HCT116 (cell line): ENCODE data around the gene GHRHR. TPM values are rescaled to one million over a fixed set of nuclear protein-coding genes. Genes with fewer than 3 reads are reported as not detected.
A peak's percentile ranks its signal among the peaks of the same experiment; 100 is the strongest.

Experiments used
- ATAC-seq: fragments of 200-7000 bp; cut with Tn5 transposase; 2 replicates; pipeline ENCODE4 v1.9.1; 2020; ENCODE audit warnings: mild to moderate bottlenecking, moderate library complexity
- BruUV-seq: library from RNA; stranded (reverse); fragments of 400-500 nt; replicated peaks from 2 replicates; lab custom pipeline; 2021; lab: Mats Ljungman, UMichigan
- CTCF ChIA-PET: fragments of 300-600 bp; sonication (Branson Sonifier 250); formaldehyde crosslinking; loops from one replicate; lab custom pipeline; 2021; ENCODE audit warnings: antibody characterized with exemption; lab: Charles Lee
- POLR2A ChIA-PET: fragments of 300-600, 350-600 bp; sonication (Branson Sonifier 250); formaldehyde crosslinking; loops from one replicate; lab custom pipeline; 2021; ENCODE audit warnings: antibody characterized with exemption; lab: Charles Lee
- RAD21 ChIA-PET, 2 experiments: fragments of 300-600 bp; sonication (Branson Sonifier 250); formaldehyde crosslinking; loops; one replicate each; lab custom pipeline; 2023; ENCODE audit warnings: low total read pairs in 2 of 2; ENCODE audit not compliant: uncharacterized antibody in 2 of 2, unreplicated experiment in 2 of 2, low non-redundant PET in 1 of 2; lab: Charles Lee
- DNase-seq: peaks from one replicate; pipeline ENCODE4 v3.0.0-alpha.2; 2010; ENCODE audit warnings: low read depth, low spot score
- H2AFZ ChIP-seq: fragments of 200-600 bp; shearing (Covaris generic), sonication (generic); 2 replicates; pipeline ENCODE4 v1.6.1; 2017; ENCODE audit warnings: low read depth, mixed run types, mixed read lengths, antibody characterized with exemption, low read length; ENCODE audit not compliant: poor library complexity, severe bottlenecking
- H3K27ac ChIP-seq: 2 replicates; pipeline ENCODE4 v1.5.1; 2012; ENCODE audit warnings: low read depth, low read length
- H3K27me3 ChIP-seq: fragments of 200-600 bp; sonication (generic); 2 replicates; pipeline ENCODE4 v1.6.1; 2016; ENCODE audit warnings: mixed run types, low read length, mixed read lengths; ENCODE audit not compliant: insufficient read depth
- H3K36me3 ChIP-seq, 2 experiments: fragments of 200-500 bp in 1 of 2; fragments of 200-600 bp in 1 of 2; sonication (Bioruptor generic) in 1 of 2; sonication (generic) in 1 of 2; 2 replicates each; pipeline versions ENCODE4 v1.5.1 to v1.6.1; 2014 to 2016; ENCODE audit warnings: low read length in 2 of 2, inconsistent platforms in 1 of 2, mixed read lengths in 1 of 2, mixed run types in 1 of 2; ENCODE audit not compliant: insufficient read depth in 2 of 2, control insufficient read depth in 1 of 2
- H3K4me1 ChIP-seq, 2 experiments: fragments of 200-600 bp in 1 of 2; sonication (generic) in 1 of 2; 2 replicates each; pipeline versions ENCODE4 v1.5.1 to v1.6.1; 2012 to 2017; ENCODE audit warnings: low read length in 2 of 2, inconsistent platforms in 1 of 2, mild to moderate bottlenecking in 1 of 2, mixed read lengths in 1 of 2, mixed run types in 1 of 2, moderate library complexity in 1 of 2; ENCODE audit not compliant: insufficient read depth in 2 of 2, control insufficient read depth in 1 of 2
- H3K4me2 ChIP-seq: fragments of 200-600 bp; sonication (generic); 2 replicates; pipeline ENCODE4 v1.6.1; 2017; ENCODE audit warnings: mixed run types, low read length, mixed read lengths
- H3K4me3 ChIP-seq, 2 experiments: fragments of 200-600 bp in 1 of 2; sonication (generic) in 1 of 2; replicated peaks in 1 of 2; 2 replicates each; pipeline ENCODE4 v1.5.1; 2011 to 2016; ENCODE audit warnings: low read length in 2 of 2, control low read depth in 1 of 2, low read depth in 1 of 2, mild to moderate bottlenecking in 1 of 2, mixed read lengths in 1 of 2, mixed run types in 1 of 2
- H3K79me2 ChIP-seq: fragments of 200-600 bp; sonication (generic); 2 replicates; pipeline ENCODE4 v1.6.1; 2017; ENCODE audit warnings: mild to moderate bottlenecking, mixed run types, low read length, moderate library complexity, mixed read lengths; ENCODE audit not compliant: insufficient read depth
- H3K9ac ChIP-seq: fragments of 200-600 bp; sonication (generic); 2 replicates; pipeline ENCODE4 v1.6.1; 2016; ENCODE audit warnings: low read length, mixed read lengths
- H3K9me2 ChIP-seq: fragments of 200-600 bp; sonication (generic), shearing (Covaris generic); 2 replicates; pipeline ENCODE4 v1.6.1; 2017; ENCODE audit warnings: mixed run types, mild to moderate bottlenecking, moderate library complexity; ENCODE audit not compliant: insufficient read depth
- H3K9me3 ChIP-seq, 2 experiments: fragments of 200-500 bp in 1 of 2; fragments of 200-600 bp in 1 of 2; sonication (Bioruptor generic) in 1 of 2; sonication (generic) in 1 of 2; 2 replicates each; pipeline ENCODE4 v1.6.1; 2014 to 2017; ENCODE audit warnings: low read length in 2 of 2, mixed read lengths in 2 of 2, inconsistent platforms in 1 of 2, low read depth in 1 of 2, mild to moderate bottlenecking in 1 of 2, mixed run types in 1 of 2, moderate library complexity in 1 of 2; ENCODE audit not compliant: control insufficient read depth in 1 of 2, insufficient read depth in 1 of 2
- H4K20me1 ChIP-seq: fragments of 200-600 bp; sonication (generic), shearing (Covaris generic); 2 replicates; pipeline ENCODE4 v1.6.1; 2017; ENCODE audit warnings: mixed run types, mild to moderate bottlenecking, moderate library complexity; ENCODE audit not compliant: insufficient read depth
- CBX3 ChIP-seq: IDR thresholded peaks from 2 replicates; pipeline ENCODE4 v1.6.1; 2012; ENCODE audit warnings: low read depth
- CEBPB ChIP-seq: IDR thresholded peaks from 2 replicates; pipeline ENCODE4 v1.6.1; 2012; ENCODE audit warnings: low read depth
- EGR1 ChIP-seq: IDR thresholded peaks from 2 replicates; pipeline ENCODE4 v1.6.1; 2012; ENCODE audit warnings: low read depth
- ELF1 ChIP-seq: IDR thresholded peaks from 2 replicates; pipeline ENCODE4 v1.6.1; 2012; ENCODE audit warnings: low read depth, borderline replicate concordance
- EZH2 ChIP-seq: fragments of 200-600 bp; sonication (generic); IDR thresholded peaks from 2 replicates; pipeline ENCODE4 v1.6.1; 2017; ENCODE audit warnings: antibody characterized with exemption, mixed run types
- EZH2phosphoT487 ChIP-seq: fragments of 200-600 bp; IDR thresholded peaks from 2 replicates; pipeline ENCODE4 v1.6.1; 2018; ENCODE audit warnings: antibody characterized with exemption, borderline replicate concordance
- FOSL1 ChIP-seq: IDR thresholded peaks from 2 replicates; pipeline ENCODE4 v1.6.1; 2012; ENCODE audit warnings: low read depth
- JUND ChIP-seq: IDR thresholded peaks from 2 replicates; pipeline ENCODE4 v1.6.1; 2012
- MAX ChIP-seq: IDR thresholded peaks from 2 replicates; pipeline ENCODE4 v1.6.1; 2012
- RAD21 ChIP-seq: IDR thresholded peaks from 2 replicates; pipeline ENCODE4 v1.6.1; 2012; ENCODE audit warnings: low read depth, mild to moderate bottlenecking
- TCF7L2 ChIP-seq: IDR thresholded peaks from 2 replicates; pipeline ENCODE4 v1.7.0; 2011; ENCODE audit warnings: borderline replicate concordance, inconsistent platforms; ENCODE audit not compliant: insufficient read depth, insufficient read length; ENCODE audit errors: extremely low read depth
- ZFX ChIP-seq: fragments of 450-650 bp; IDR thresholded peaks from 2 replicates; pipeline ENCODE4 v1.6.1; 2017
- ZNF274 ChIP-seq: fragments of 200-500 bp; sonication (Bioruptor generic); IDR thresholded peaks from 2 replicates; pipeline ENCODE4 v1.6.1; 2014; ENCODE audit warnings: mild to moderate bottlenecking, low read depth, low read length, inconsistent platforms
- intact Hi-C: fragments of 100-400 bp; cut with micrococcal nuclease; formaldehyde crosslinking; loops from 2 replicates; pipeline ENCODE4 v1.10.0; 2022
- total RNA-seq: library from RNA; stranded (reverse); gene quantifications from one replicate; pipeline ENCODE4 v1.2.1, GENCODE V29; 2021; ENCODE audit not compliant: unreplicated experiment

Gene GHRHR
- total RNA-seq, 1 experiment from 2014 or later = not detected

- Histone ChIP-seq H3K79me2 (no peaks in the 10 kb centered on the region), H3K4me2 (peak overlapping the region; percentile 53), H2AFZ (peak overlapping the region; percentile 4), H3K36me3 (no peaks in the 10 kb centered on the region), H3K27ac (no peak overlapping the region), H4K20me1 (no peaks in the 10 kb centered on the region), H3K9me3 (no peaks in the 10 kb centered on the region), H3K27me3 (peaks cover 14% of the 10 kb centered on the region), H3K4me3 (no peak overlapping the region), H3K4me1 (peaks cover 7 to 10% of the 10 kb centered on the region in 2 experiments; a peak in 3 of 4 replicates), H3K9ac (no peak overlapping the region), H3K9me2 (no peaks in the 10 kb centered on the region)
- ATAC-seq (peak; percentile 41; the same call in 1 of the 2 replicates), DNase-seq (no peak)
- TF ChIP-seq RAD21 (no peak), ZFX (no peak), EZH2phosphoT487 (no peak), ELF1 (no peak), EGR1 (no peak), ZNF274 (no peak), TCF7L2 (no peak), MAX (no peak), CEBPB (no peak), CBX3 (no peak), FOSL1 (no peak), EZH2 (no peak), JUND (no peak)
- intact Hi-C loops = loop anchor here (1.0 to 5.0 kb wide), 3 partner anchors 138 to 753 kb away; no protein-coding TSS in a partner anchor
- ChIA-PET POLR2A (interaction anchor here (1.2 to 2.5 kb wide), 3 partner anchors 138 to 182 kb away, joined by 4 to 21 read pairs (median 4); no protein-coding TSS in a partner anchor), RAD21 (interaction anchor here (0.6 to 4.2 kb wide), 10 partner anchors 138 to 400 kb away, joined by 3 to 64 read pairs (median 4); no protein-coding TSS in a partner anchor), CTCF (interaction anchor here (0.7 to 6.9 kb wide), 16 partner anchors 11 to 1221 kb away, joined by 3 to 482 read pairs (median 4); no protein-coding TSS in a partner anchor)
- BruUV-seq = no TSS peak
Observed at GRCh38 chr7:30983914-30984247, 20.1 kb downstream of the GHRHR start.
